K562 (cell line): Measurements from ENCODE around the gene SMIM13. TPM values are rescaled to one million over a fixed set of nuclear protein-coding genes. Genes with fewer than 3 reads are reported as not detected.

Experiments
- ATAC-seq: fragments of 200-7000 bp; cut with Tn5 transposase; 3 replicates; pipeline ENCODE4 v1.9.1; 2020; ENCODE audit warnings: moderate library complexity
- BruUV-seq: library from RNA; stranded (reverse); fragments of 400-500 nt; replicated peaks from 2 replicates; lab custom pipeline; 2021; lab: Mats Ljungman, UMichigan
- CTCF ChIA-PET: fragments of 300-600 bp; formaldehyde crosslinking; extraction: SDS; loops from one replicate; lab custom pipeline; 2021; ENCODE audit warnings: low intra/inter-chr PET ratio; lab: Yijun Ruan, JAX
- POLR2A ChIA-PET: fragments of 300-600, 350-650 bp; sonication (Branson Sonifier 250); formaldehyde crosslinking; extraction: SDS; loops from one replicate; lab custom pipeline; 2021; ENCODE audit warnings: antibody characterized with exemption, inconsistent platforms; lab: Yijun Ruan, JAX
- DNase-seq, 4 experiments: peaks; one replicate each; pipeline versions ENCODE4 v3.0.0 to v3.0.0-alpha.2; 2011 to 2018; ENCODE audit warnings: low spot score in 3 of 4, mixed read lengths in 3 of 4; ENCODE audit errors: extremely low read depth in 1 of 4
- FAIRE-seq: peaks from 2 replicates; lab custom pipeline; 2011; peaks lifted over from hg19 to GRCh38; lab: Jason Lieb, UNC
- H2AFZ ChIP-seq: 2 replicates; pipeline ENCODE4 v1.6.0; 2011; ENCODE audit warnings: low read depth, low read length, control low read depth, inconsistent platforms
- H3K27ac ChIP-seq: fragments of 200-600 bp; 3 replicates; pipeline ENCODE4 v1.8.0; 2011; ENCODE audit warnings: low read depth, mild to moderate bottlenecking, control low read depth, inconsistent platforms, low read length, moderate library complexity, mixed read lengths; ENCODE audit errors: extremely low read depth
- H3K27me3 ChIP-seq, 2 experiments: fragments of 300-600 bp in 1 of 2; 2 replicates in 1 of 2; 3 replicates in 1 of 2; pipeline versions ENCODE4 v1.6.0 to v1.8.0; 2011; ENCODE audit warnings: inconsistent platforms in 2 of 2, low read length in 2 of 2, mild to moderate bottlenecking in 1 of 2, mixed read lengths in 1 of 2, moderate library complexity in 1 of 2; ENCODE audit not compliant: control insufficient read depth in 2 of 2, insufficient read depth in 2 of 2
- H3K36me3 ChIP-seq: fragments of 300-600 bp; 3 replicates; pipeline ENCODE4 v1.8.0; 2011; ENCODE audit warnings: mild to moderate bottlenecking, low read length, inconsistent platforms; ENCODE audit not compliant: control insufficient read depth, insufficient read depth
- H3K4me1 ChIP-seq, 2 experiments: fragments of 200-600 bp in 1 of 2; replicated peaks in 1 of 2; 2 replicates in 1 of 2; 3 replicates in 1 of 2; pipeline versions ENCODE4 v1.5.1 to v1.8.0; 2011; ENCODE audit warnings: inconsistent platforms in 2 of 2, low read length in 2 of 2, mild to moderate bottlenecking in 1 of 2, mixed read lengths in 1 of 2, moderate library complexity in 1 of 2; ENCODE audit not compliant: control insufficient read depth in 2 of 2, insufficient read depth in 2 of 2
- H3K4me2 ChIP-seq: 2 replicates; pipeline ENCODE4 v1.6.1; 2011; ENCODE audit warnings: low read length, control low read depth, inconsistent platforms, mixed read lengths; ENCODE audit not compliant: insufficient read depth
- H3K4me3 ChIP-seq: fragments of 200-600 bp; sonication (generic), shearing (Covaris generic); 2 replicates; pipeline ENCODE4 v1.5.1; 2016; ENCODE audit warnings: control low read depth, inconsistent platforms
- H3K79me2 ChIP-seq: fragments of 200-600 bp; 3 replicates; pipeline ENCODE4 v1.8.0; 2011; ENCODE audit warnings: low read length, inconsistent platforms; ENCODE audit not compliant: control insufficient read depth, insufficient read depth
- H3K9ac ChIP-seq, 2 experiments: 2 replicates each; pipeline versions ENCODE4 v1.6.0 to v1.6.1; 2011; ENCODE audit warnings: low read depth in 2 of 2, low read length in 2 of 2, control low read depth in 1 of 2, inconsistent platforms in 1 of 2, mild to moderate bottlenecking in 1 of 2, mixed read lengths in 1 of 2; ENCODE audit not compliant: insufficient read depth in 1 of 2
- H3K9me1 ChIP-seq: one replicate; pipeline ENCODE4 v1.6.0; 2011; ENCODE audit warnings: inconsistent platforms, mild to moderate bottlenecking, low read length, moderate library complexity; ENCODE audit not compliant: control insufficient read depth, insufficient read depth
- H3K9me3 ChIP-seq: replicated peaks from 2 replicates; pipeline ENCODE4 v1.5.1; 2011; ENCODE audit warnings: low read depth, low read length, inconsistent platforms; ENCODE audit not compliant: control insufficient read depth, insufficient read depth
- H4K20me1 ChIP-seq: replicated peaks from 2 replicates; pipeline ENCODE4 v1.6.1; 2011; ENCODE audit warnings: low read length, inconsistent platforms, mixed read lengths; ENCODE audit not compliant: control insufficient read depth, insufficient read depth
- BHLHE40 ChIP-seq: IDR thresholded peaks from 2 replicates; pipeline ENCODE4 v1.6.1; 2011; ENCODE audit warnings: low read length, improper control_type of control experiment
- CBFA2T3 ChIP-seq: fragments of 450-650 bp; IDR thresholded peaks from 2 replicates; pipeline ENCODE4 v1.6.1; 2017
- CCAR2 ChIP-seq: fragments of 200-400 bp; formaldehyde crosslinking; IDR thresholded peaks from 2 replicates; pipeline ENCODE4 v1.6.1; 2017; ENCODE audit warnings: mild to moderate bottlenecking, low read depth, low read length
- CHD2 ChIP-seq: IDR thresholded peaks from 2 replicates; pipeline ENCODE4 v1.6.1; 2011; ENCODE audit warnings: low read depth, low read length
- EWSR1 ChIP-seq: fragments of 450-650 bp; IDR thresholded peaks from 2 replicates; pipeline ENCODE4 v1.6.1; 2018; ENCODE audit warnings: borderline replicate concordance, mild to moderate bottlenecking, low read depth, moderate library complexity; ENCODE audit not compliant: partially characterized antibody
- FOXP1 ChIP-seq: sonication (generic); formaldehyde crosslinking; IDR thresholded peaks from 2 replicates; pipeline ENCODE4 v1.8.0; 2022; ENCODE audit warnings: mild to moderate bottlenecking, missing genetic modification reagents
- HNRNPL ChIP-seq: fragments of 200-400 bp; formaldehyde crosslinking; IDR thresholded peaks from 2 replicates; pipeline ENCODE4 v1.6.1; 2017; ENCODE audit warnings: low read depth, mild to moderate bottlenecking, low read length
- L3MBTL2 ChIP-seq: fragments of 450-650 bp; IDR thresholded peaks from 2 replicates; pipeline ENCODE4 v1.6.1; 2016; ENCODE audit warnings: mild to moderate bottlenecking, moderate library complexity
- MIER1 ChIP-seq: fragments of 450-650 bp; IDR thresholded peaks from 2 replicates; pipeline ENCODE4 v1.6.1; 2016; ENCODE audit warnings: antibody characterized with exemption, mild to moderate bottlenecking, low read depth
- NELFE ChIP-seq: IDR thresholded peaks from 2 replicates; pipeline ENCODE4 v1.6.1; 2011; ENCODE audit warnings: mild to moderate bottlenecking; ENCODE audit not compliant: insufficient read depth, insufficient read length
- NFRKB ChIP-seq: fragments of 450-650 bp; IDR thresholded peaks from 2 replicates; pipeline ENCODE4 v1.6.1; 2016; ENCODE audit warnings: low read depth
- POLR2H ChIP-seq: IDR thresholded peaks from 2 replicates; pipeline ENCODE4 v1.6.1; 2016; ENCODE audit warnings: missing genetic modification characterization, low read depth, mild to moderate bottlenecking, control low read depth, missing compliant biosample characterization, moderate library complexity
- PRMT5 ChIP-seq: sonication (generic); formaldehyde crosslinking; IDR thresholded peaks from 2 replicates; pipeline ENCODE4 v1.5.0; 2020; ENCODE audit warnings: missing genetic modification reagents
- RBM22 ChIP-seq: fragments of 200-400 bp; formaldehyde crosslinking; IDR thresholded peaks from 2 replicates; pipeline ENCODE4 v1.6.1; 2018; ENCODE audit warnings: low read length, low read depth; ENCODE audit not compliant: poor library complexity, severe bottlenecking
- RFX7 ChIP-seq: fragments of 250-450 bp; sonication (Bioruptor Pico); IDR thresholded peaks from 2 replicates; pipeline ENCODE4 v1.5.1; 2021; ENCODE audit warnings: mild to moderate bottlenecking
- SRF ChIP-seq, 2 experiments: fragments of 250-450, 450-650 bp in 1 of 2; sonication (Bioruptor Pico) in 1 of 2; sonication (generic) in 1 of 2; formaldehyde crosslinking; IDR thresholded peaks; 2 replicates each; pipeline versions ENCODE4 v1.5.0 to v1.5.1; 2020 to 2022; ENCODE audit warnings: mild to moderate bottlenecking in 1 of 2, missing genetic modification reagents in 1 of 2
- XRCC4 ChIP-seq: IDR thresholded peaks from one replicate; pipeline ENCODE4 v1.6.1; 2011; ENCODE audit not compliant: insufficient read depth, insufficient read length; ENCODE audit errors: extremely low read depth
- ZFX ChIP-seq: sonication (generic); formaldehyde crosslinking; IDR thresholded peaks from 2 replicates; pipeline ENCODE4 v1.8.0; 2022; ENCODE audit warnings: mild to moderate bottlenecking, missing genetic modification reagents, moderate library complexity
- ZNF174 ChIP-seq: fragments of 250-450 bp; sonication (Bioruptor Pico); IDR thresholded peaks from 2 replicates; pipeline ENCODE4 v1.4.0; 2020; ENCODE audit warnings: mild to moderate bottlenecking
- ZNF780A ChIP-seq: fragments of 250-450 bp; sonication (Bioruptor Pico); IDR thresholded peaks from 2 replicates; pipeline ENCODE4 v1.5.0; 2021; ENCODE audit warnings: mild to moderate bottlenecking
- WGBS: fragments of 100-300 bp; shearing (Covaris generic); methylation state at CpG from one replicate; pipeline ENCODE4 v1.1.6; 2016; ENCODE audit warnings: low coverage, mixed read lengths; ENCODE audit not compliant: insufficient coverage; ENCODE audit errors: missing lambda C conversion rate; 5-methylcytosine and 5-hydroxymethylcytosine counted together
- in situ Hi-C: fragments of 300-500 bp; cut with MboI; formaldehyde crosslinking; loops from 4 replicates; pipeline ENCODE4 v1.15.0; 2018; ENCODE audit warnings: inconsistent platforms, mixed read lengths
- intact Hi-C: fragments of 100-400 bp; cut with micrococcal nuclease; formaldehyde crosslinking; loops from 2 replicates; pipeline ENCODE4 v1.14.2; 2022
- polyA plus RNA-seq, 8 experiments: library from polyadenylated mRNA; depleted of rRNA in 4 of 8; stranded (reverse) in 5 of 8; unstranded in 3 of 8; fragments of >200 nt; fragmentation: Nextera tagmentation in 2 of 8; fragmentation: Illumina TruSeq in 1 of 8; extraction: Ambion mirVana in 2 of 8; extraction: Trizol in 1 of 8; gene quantifications; 2 replicates each; pipeline versions ENCODE4 v1.2.1 to v1.2.3, GENCODE V29; 2011 to 2014; ENCODE audit warnings: inconsistent platforms in 1 of 8, missing spikeins in 1 of 8
- total RNA-seq, 7 experiments: library from RNA; depleted of rRNA in 6 of 7; stranded (reverse); fragments of >200 nt in 6 of 7; fragmentation: Illumina TruSeq in 2 of 7; extraction: Trizol in 2 of 7; gene quantifications; 2 replicates each; pipeline versions ENCODE4 v1.2.1 to v1.2.3, GENCODE V29; 2011 to 2021; ENCODE audit warnings: low replicate concordance in 1 of 7
- TF ChIP-seq, protein P1 (sequence below): sonication (generic); formaldehyde crosslinking; IDR thresholded peaks from 2 replicates; pipeline ENCODE4 v1.5.0; 2020; ENCODE audit warnings: missing genetic modification reagents

Gene SMIM13
- total and polyA plus RNA-seq, 9 of the 15 experiments (the other 6 are each of a cell fraction or from before 2014, with no cell fraction given), result 5.5 to 24.8 (median 11.7) TPM

DNA sequence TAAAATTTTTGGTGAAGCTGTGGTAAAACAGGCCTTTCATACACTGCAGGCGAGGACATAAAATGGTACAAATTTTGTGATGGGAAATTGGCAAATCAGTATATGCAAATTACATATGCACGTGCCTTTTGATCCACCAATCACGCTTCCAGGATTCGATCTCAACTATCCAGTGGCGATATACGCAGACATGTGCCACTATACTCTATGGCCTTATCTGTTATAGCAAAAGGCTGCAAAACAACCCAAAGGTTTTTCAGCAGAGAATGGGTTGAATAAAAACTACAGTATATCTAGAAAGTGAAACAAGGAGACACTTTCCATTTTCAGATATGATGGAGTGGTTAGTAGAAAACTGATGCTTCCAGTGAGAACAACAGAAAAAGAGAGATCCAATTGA lies 59.8 kb downstream of the SMIM13 start:
- CTCF ChIA-PET, result no interaction called here
- Histone ChIP-seq H3K27me3 (peaks cover 0 to 7% of the 10 kb centered on the region in 2 experiments; a peak in 1 of 5 replicates), H3K27ac (no peak overlapping the region), H3K79me2 (no peaks in the 10 kb centered on the region), H3K4me1 (no peaks in the 10 kb centered on the region; a peak in 2 of 5 replicates), H2AFZ (no peak overlapping the region), H3K4me2 (no peak overlapping the region), H3K9me3 (no peaks in the 10 kb centered on the region), H4K20me1 (no peaks in the 10 kb centered on the region), H3K36me3 (no peaks in the 10 kb centered on the region), H3K9me1 (no peaks in the 10 kb centered on the region), H3K9ac (no peak overlapping the region), H3K4me3 (no peak overlapping the region)
- BruUV-seq, result no TSS peak
- no peak for DNase-seq
- in situ Hi-C loops, result no loop called here
- FAIRE-seq, result no peak
- WGBS, result 8% methylated on average over 6 of the region's 6 CpGs
- no peak for ATAC-seq
- intact Hi-C loops, result no loop called here
- POLR2A ChIA-PET, result no interaction called here
- TF ChIP-seq ZNF174 (CRISPR knock-in tag) (no peak), XRCC4 (no peak), ZNF780A (CRISPR knock-in tag) (no peak), CHD2 (no peak), SRF (CRISPR knock-in tag; IDR thresholded peaks at IDR 0.05) (no peak), CBFA2T3 (no peak), POLR2H (no peak), MIER1 (no peak), L3MBTL2 (peak; percentile 73), PRMT5 (no peak), CCAR2 (no peak), NFRKB (no peak), HNRNPL (no peak), RBM22 (no peak), ZFX (CRISPR knock-in tag) (no peak), BHLHE40 (peak; percentile 55), FOXP1 (CRISPR knock-in tag) (no peak), EWSR1 (no peak), RFX7 (CRISPR knock-in tag) (no peak), NELFE (no peak)
- TF ChIP-seq, protein P1, sequence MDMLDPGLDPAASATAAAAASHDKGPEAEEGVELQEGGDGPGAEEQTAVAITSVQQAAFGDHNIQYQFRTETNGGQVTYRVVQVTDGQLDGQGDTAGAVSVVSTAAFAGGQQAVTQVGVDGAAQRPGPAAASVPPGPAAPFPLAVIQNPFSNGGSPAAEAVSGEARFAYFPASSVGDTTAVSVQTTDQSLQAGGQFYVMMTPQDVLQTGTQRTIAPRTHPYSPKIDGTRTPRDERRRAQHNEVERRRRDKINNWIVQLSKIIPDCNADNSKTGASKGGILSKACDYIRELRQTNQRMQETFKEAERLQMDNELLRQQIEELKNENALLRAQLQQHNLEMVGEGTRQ (CRISPR knock-in tag), result 0 out of 2 replicates have a peak, but pooled peaks have one; percentile 27
